Measurements from ENCODE around the gene PTPRF. TPM values are rescaled to one million over a fixed set of nuclear protein-coding genes. Genes with fewer than 3 reads are reported as not detected.

PTPRF gene
- total RNA-seq = 100 to 1,000 TPM in 4 of 6 experiments, 10 to 100 TPM in 2; 97.1 to 252 (median 160) TPM
- long read RNA-seq, partial matches to known transcripts = 3 of 5 reads
- long read RNA-seq, other reads (novel, unspliced or antisense) = 2 of 5 reads

DNA sequence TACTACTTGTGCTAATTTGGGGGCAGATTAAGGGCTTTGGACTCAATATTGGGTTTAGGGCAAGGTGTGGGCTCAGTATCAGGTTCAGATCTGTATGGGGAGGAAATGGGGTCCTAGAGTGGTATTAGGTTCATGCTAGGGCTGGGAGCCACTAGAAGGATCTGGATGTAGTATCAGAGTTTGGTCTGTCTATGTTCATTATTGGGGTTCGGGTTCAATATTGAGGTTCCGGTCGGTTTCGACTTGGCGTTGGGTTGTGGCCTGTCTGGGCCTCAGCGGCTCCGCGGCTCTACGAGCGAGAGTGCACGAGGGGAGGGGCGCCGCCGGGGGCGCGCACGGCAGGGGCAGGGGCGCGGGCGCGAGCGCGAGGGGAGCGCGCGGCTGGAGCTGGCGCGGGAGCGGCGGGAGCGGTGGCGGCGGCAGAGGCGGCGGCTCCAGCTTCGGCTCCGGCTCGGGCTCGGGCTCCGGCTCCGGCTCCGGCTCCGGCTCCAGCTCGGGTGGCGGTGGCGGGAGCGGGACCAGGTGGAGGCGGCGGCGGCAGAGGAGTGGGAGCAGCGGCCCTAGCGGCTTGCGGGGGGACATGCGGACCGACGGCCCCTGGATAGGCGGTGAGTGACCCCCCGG lies at the start of gene PTPRF:
PTPRF (plus strand) TSS at position 401 of the 624 bp plus-strand sequence. CDS start 14,193 bp downstream, outside the sequence.
- TF ChIP-seq POLR2A (IDR thresholded peaks at IDR 0.05) = peak; percentile 67
- TF ChIP-seq, protein P1, sequence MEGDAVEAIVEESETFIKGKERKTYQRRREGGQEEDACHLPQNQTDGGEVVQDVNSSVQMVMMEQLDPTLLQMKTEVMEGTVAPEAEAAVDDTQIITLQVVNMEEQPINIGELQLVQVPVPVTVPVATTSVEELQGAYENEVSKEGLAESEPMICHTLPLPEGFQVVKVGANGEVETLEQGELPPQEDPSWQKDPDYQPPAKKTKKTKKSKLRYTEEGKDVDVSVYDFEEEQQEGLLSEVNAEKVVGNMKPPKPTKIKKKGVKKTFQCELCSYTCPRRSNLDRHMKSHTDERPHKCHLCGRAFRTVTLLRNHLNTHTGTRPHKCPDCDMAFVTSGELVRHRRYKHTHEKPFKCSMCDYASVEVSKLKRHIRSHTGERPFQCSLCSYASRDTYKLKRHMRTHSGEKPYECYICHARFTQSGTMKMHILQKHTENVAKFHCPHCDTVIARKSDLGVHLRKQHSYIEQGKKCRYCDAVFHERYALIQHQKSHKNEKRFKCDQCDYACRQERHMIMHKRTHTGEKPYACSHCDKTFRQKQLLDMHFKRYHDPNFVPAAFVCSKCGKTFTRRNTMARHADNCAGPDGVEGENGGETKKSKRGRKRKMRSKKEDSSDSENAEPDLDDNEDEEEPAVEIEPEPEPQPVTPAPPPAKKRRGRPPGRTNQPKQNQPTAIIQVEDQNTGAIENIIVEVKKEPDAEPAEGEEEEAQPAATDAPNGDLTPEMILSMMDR (IDR thresholded peaks at IDR 0.05) = no peak
- no peaks in the 10 kb centered on the region for H3K27me3 ChIP-seq
- H3K4me3 ChIP-seq = peak within 1 kb of the TSS; percentile 62 to 81 (median 80)
- H3K36me3 ChIP-seq = no peaks in the 10 kb centered on the region
- H3K27ac ChIP-seq = peak within 1 kb of the TSS; percentile 73 to 81 (median 81)
- H3K9me3 ChIP-seq = no peaks in the 10 kb centered on the region
- 0% methylated on average over 4 of the region's 58 CpGs for WGBS (ENCODE audit: insufficient coverage, low coverage, low lambda C conversion rate, missing lambda C conversion rate)
- intact Hi-C loops (cut with DNase I) = no loop called here
- ATAC-seq = peak; percentile 54 to 75 (median 68)
- DNase-seq = peak; percentile 71 to 84 (median 76)
- H3K4me1 ChIP-seq = peaks cover 0 to 27% (median 14%) of the 10 kb centered on the region in 4 donors

DNA sequence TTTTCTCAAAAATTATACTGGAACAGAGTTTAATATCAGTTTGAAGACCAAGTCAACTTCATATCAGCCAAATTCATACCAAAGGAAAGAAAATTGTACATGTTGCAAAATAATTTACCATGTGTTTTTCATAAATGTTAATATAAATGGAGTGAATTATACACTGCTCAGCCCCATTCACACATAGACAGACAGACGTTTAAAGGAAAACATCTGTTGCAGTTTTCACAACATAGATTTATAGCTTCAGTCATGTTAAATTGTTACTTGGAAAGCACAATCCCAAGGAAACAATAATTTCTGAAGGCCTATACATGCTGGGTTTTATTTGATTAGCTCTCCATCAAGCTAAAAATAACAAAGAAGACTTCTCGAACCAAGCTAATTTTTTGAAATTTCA lies 49.2 kb upstream of the PTPRF start:
- no peak overlapping the region for H3K27ac ChIP-seq
- no peaks in the 10 kb centered on the region for H3K27me3 ChIP-seq
- no peak for ATAC-seq
- no peaks in the 10 kb centered on the region for H3K9me3 ChIP-seq
- no peak for TF ChIP-seq POLR2A (IDR thresholded peaks at IDR 0.05)
- WGBS (ENCODE audit: insufficient coverage, low coverage, low lambda C conversion rate, missing lambda C conversion rate) = 84% methylated on average over 2 of the region's 2 CpGs
- no peak for DNase-seq
- no peaks in the 10 kb centered on the region for H3K4me1 ChIP-seq
- intact Hi-C loops (cut with DNase I) = no loop called here
- H3K4me3 ChIP-seq = no peak overlapping the region
- no peaks in the 10 kb centered on the region for H3K36me3 ChIP-seq

DNA sequence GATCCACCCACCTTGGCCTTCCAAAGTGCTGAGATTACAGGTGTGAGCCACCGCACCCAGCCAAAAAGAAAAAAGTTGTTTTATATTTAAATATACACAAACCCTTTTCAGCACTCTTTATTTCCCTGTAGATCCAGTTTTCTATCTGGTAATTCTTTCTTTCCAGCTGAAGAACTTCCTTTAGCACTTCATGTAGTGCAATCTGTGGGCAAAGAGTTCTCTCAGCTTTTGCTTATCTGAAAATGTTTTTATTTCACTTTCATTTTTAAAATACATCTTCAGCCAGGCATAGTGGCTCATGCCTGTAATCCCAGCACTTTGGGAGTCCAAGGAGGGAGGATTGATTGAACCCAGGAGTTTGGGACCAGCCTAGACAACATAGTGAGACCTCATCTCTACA lies 48.5 kb upstream of the PTPRF start:
- intact Hi-C loops (cut with DNase I) = no loop called here
- TF ChIP-seq, protein P1 (IDR thresholded peaks at IDR 0.05) = no peak
- no peak for TF ChIP-seq POLR2A (IDR thresholded peaks at IDR 0.05)
- DNase-seq (no peak), ATAC-seq (peak in 1 of 4 donors; percentile 58)
- no peaks in the 10 kb centered on the region for H3K36me3 ChIP-seq
- no peaks in the 10 kb centered on the region for H3K27me3 ChIP-seq
- no peak overlapping the region for H3K4me3 ChIP-seq
- H3K27ac ChIP-seq = no peak overlapping the region
- no peaks in the 10 kb centered on the region for H3K4me1 ChIP-seq
- WGBS (ENCODE audit: insufficient coverage, low coverage, low lambda C conversion rate, missing lambda C conversion rate) = 91% methylated on average over 1 of the region's 1 CpG
- no peaks in the 10 kb centered on the region for H3K9me3 ChIP-seq

- intact Hi-C loops (cut with DNase I) = no loop called here
- TF ChIP-seq, protein P1 (IDR thresholded peaks at IDR 0.05) = no peak
- no peak for TF ChIP-seq POLR2A (IDR thresholded peaks at IDR 0.05)
- Histone ChIP-seq H3K4me1 (no peaks in the 10 kb centered on the region), H3K36me3 (no peaks in the 10 kb centered on the region), H3K4me3 (no peak overlapping the region), H3K27me3 (no peaks in the 10 kb centered on the region), H3K27ac (no peak overlapping the region), H3K9me3 (no peaks in the 10 kb centered on the region)
- DNase-seq (no peak), ATAC-seq (no peak)
- WGBS (ENCODE audit: insufficient coverage, low coverage, low lambda C conversion rate, missing lambda C conversion rate) = 80% methylated on average over 2 of the region's 2 CpGs
Observed at GRCh38 chr1:43484367-43484766, 46.3 kb upstream of the PTPRF start.

DNA sequence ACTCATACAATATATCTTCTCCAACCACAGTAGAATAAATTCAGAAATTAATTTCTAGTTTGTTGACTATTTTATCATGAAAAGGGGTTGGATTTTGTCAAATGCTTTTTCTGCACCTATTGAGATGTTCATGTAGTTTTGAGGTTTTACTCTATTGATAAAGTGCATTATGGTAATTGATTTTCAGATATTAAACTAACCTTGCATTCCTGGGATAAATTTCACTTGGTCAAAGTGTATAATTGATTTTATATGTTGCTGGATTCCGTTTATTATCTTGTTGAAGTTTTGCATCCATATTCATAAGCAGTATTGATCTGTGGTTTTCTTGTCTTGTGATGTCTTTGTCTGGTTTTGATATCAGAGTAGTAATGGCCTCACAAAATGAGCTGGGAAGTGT lies 42.5 kb upstream of the PTPRF start:
- Histone ChIP-seq H3K4me1 (peaks cover 0 to 4% (median 0%) of the 10 kb centered on the region in 4 donors), H3K4me3 (no peak overlapping the region), H3K36me3 (no peaks in the 10 kb centered on the region), H3K9me3 (no peaks in the 10 kb centered on the region), H3K27me3 (no peaks in the 10 kb centered on the region), H3K27ac (no peak overlapping the region)
- 67% methylated on average over 1 of the region's 1 CpG for WGBS (ENCODE audit: insufficient coverage, low coverage, low lambda C conversion rate, missing lambda C conversion rate)
- ATAC-seq (no peak), DNase-seq (no peak)
- TF ChIP-seq POLR2A (IDR thresholded peaks at IDR 0.05) = no peak
- TF ChIP-seq, protein P1 (IDR thresholded peaks at IDR 0.05) = no peak
- intact Hi-C loops (cut with DNase I) = no loop called here
